ENCODE results near the gene SLC36A3. TPM values are rescaled to one million over a fixed set of nuclear protein-coding genes. Genes with fewer than 3 reads are reported as not detected.

Gene SLC36A3
- total and polyA plus RNA-seq, 4 experiments from 2014 or later: not detected

GRCh38 chr5:151250346-151251000, 53.1 kb downstream of the SLC36A3 start:
- Mint-ChIP-seq H3K27me3 (no peaks in the 10 kb centered on the region), H3K9me3 (peaks cover 0 to 2% (median 0%) of the 10 kb centered on the region in 8 donors), H3K4me1 (peaks cover 17 to 52% (median 33%) of the 10 kb centered on the region in 4 donors), H3K27ac (peak overlapping the region; percentile 66 to 96 (median 87)), H3K36me3 (no peaks in the 10 kb centered on the region), H3K4me3 (peak overlapping the region in 7 of 8 donors; percentile 75 to 96 (median 89))
- intact Hi-C loops (cut with micrococcal nuclease): loop anchor here (5.0 kb wide), 2 partner anchors 168 to 507 kb away; partner anchors contain the start of genes ATOX1 and TNIP1
- ChIA-PET POLR2A (ENCODE audit: partially characterized antibody) (interaction anchor here (0.7 to 4.6 kb wide), 6 partner anchors 13 to 593 kb away, joined by 3 to 67 read pairs (median 3); partner anchors contain the start of gene CCDC69), CTCF (ENCODE audit: partially characterized antibody) (interaction anchor here (2.1 to 5.7 kb wide), 2 partner anchors 9 to 12 kb away, joined by 12 to 43 read pairs; no protein-coding TSS in a partner anchor)
- Histone ChIP-seq H3K4me1 (ENCODE audit: insufficient read depth, low read length) (peaks cover 37% of the 10 kb centered on the region), H3K4me3 (ENCODE audit: low read length in 2 of 2) (peak overlapping the region in 1 of 2 donors; percentile 14), H3K36me3 (ENCODE audit: insufficient read depth, low read length) (no peaks in the 10 kb centered on the region), H3K27me3 (ENCODE audit: insufficient read depth, low read length) (no peaks in the 10 kb centered on the region), H3K27ac (ENCODE audit: low read depth, low read length) (peak overlapping the region; percentile 66), H3K9me3 (ENCODE audit: control insufficient read depth in 1 of 2, low read length in 2 of 2) (no peaks in the 10 kb centered on the region)
- DNase-seq: no peak

GRCh38 chr5:151249281-151249680, 54.3 kb downstream of the SLC36A3 start:
- Histone ChIP-seq H3K9me3 (ENCODE audit: control insufficient read depth in 1 of 2, low read length in 2 of 2) (no peaks in the 10 kb centered on the region), H3K36me3 (ENCODE audit: insufficient read depth, low read length) (no peaks in the 10 kb centered on the region), H3K4me3 (ENCODE audit: low read length in 2 of 2) (no peak overlapping the region), H3K27ac (ENCODE audit: low read depth, low read length) (no peak overlapping the region), H3K27me3 (ENCODE audit: insufficient read depth, low read length) (no peaks in the 10 kb centered on the region), H3K4me1 (ENCODE audit: insufficient read depth, low read length) (peaks cover 36% of the 10 kb centered on the region)
- intact Hi-C loops (cut with micrococcal nuclease): no loop called here
- ChIA-PET CTCF (ENCODE audit: partially characterized antibody) (interaction anchor here (1.0 to 5.7 kb wide), 3 partner anchors 11 to 123 kb away, joined by 4 to 43 read pairs (median 6); no protein-coding TSS in a partner anchor), POLR2A (ENCODE audit: partially characterized antibody) (interaction anchor here (1.6 kb wide), 1 partner anchor 25 kb away, joined by 6 read pairs; the partner anchor contains the start of gene CCDC69)
- Mint-ChIP-seq H3K27me3 (no peaks in the 10 kb centered on the region), H3K27ac (peak overlapping the region in 1 of 7 donors; percentile 22), H3K4me3 (peak overlapping the region in 1 of 8 donors; percentile 12), H3K36me3 (no peaks in the 10 kb centered on the region), H3K9me3 (peaks cover 0 to 2% (median 0%) of the 10 kb centered on the region in 8 donors), H3K4me1 (peaks cover 20 to 49% (median 33%) of the 10 kb centered on the region in 4 donors)
- DNase-seq: no peak

DNA sequence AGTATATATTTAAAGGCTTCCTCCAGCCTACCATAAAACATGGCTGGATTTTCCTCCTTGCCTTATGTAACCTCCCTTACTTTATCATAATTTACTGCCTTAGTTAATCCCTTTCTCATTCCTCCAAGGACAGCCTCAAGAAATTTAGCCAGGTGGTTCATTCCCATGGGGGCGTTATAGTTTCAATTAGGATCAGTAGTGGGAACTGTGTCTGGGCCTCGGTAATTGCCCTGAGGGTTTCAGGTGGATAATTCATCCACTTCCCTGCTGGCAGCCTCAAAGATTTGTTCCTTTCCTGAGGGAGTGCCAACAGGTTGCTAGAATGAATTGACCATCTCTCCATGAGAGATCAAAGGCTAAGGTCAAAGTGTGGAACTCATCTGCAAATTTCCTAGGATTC, 54.9 kb downstream of the SLC36A3 start:
- Mint-ChIP-seq H3K4me1 (peaks cover 23 to 49% (median 34%) of the 10 kb centered on the region in 4 donors), H3K4me3 (no peak overlapping the region), H3K27ac (peak overlapping the region in 3 of 7 donors; percentile 22 to 58 (median 29)), H3K36me3 (no peaks in the 10 kb centered on the region), H3K27me3 (no peaks in the 10 kb centered on the region), H3K9me3 (peaks cover 0 to 2% (median 0%) of the 10 kb centered on the region in 8 donors)
- CTCF ChIA-PET (ENCODE audit: partially characterized antibody): interaction anchor here (1.0 to 5.7 kb wide), 3 partner anchors 10 to 123 kb away, joined by 4 to 43 read pairs (median 6); no protein-coding TSS in a partner anchor
- no peaks in the 10 kb centered on the region for H3K36me3 ChIP-seq (ENCODE audit: insufficient read depth, low read length)
- no peak overlapping the region for H3K4me3 ChIP-seq (ENCODE audit: low read length in 2 of 2)
- POLR2A ChIA-PET (ENCODE audit: partially characterized antibody): no interaction called here
- H3K9me3 ChIP-seq (ENCODE audit: control insufficient read depth in 1 of 2, low read length in 2 of 2): no peaks in the 10 kb centered on the region
- peaks cover 36% of the 10 kb centered on the region for H3K4me1 ChIP-seq (ENCODE audit: insufficient read depth, low read length)
- DNase-seq: no peak
- intact Hi-C loops (cut with micrococcal nuclease): no loop called here
- no peak overlapping the region for H3K27ac ChIP-seq (ENCODE audit: low read depth, low read length)
- H3K27me3 ChIP-seq (ENCODE audit: insufficient read depth, low read length): no peaks in the 10 kb centered on the region

DNA sequence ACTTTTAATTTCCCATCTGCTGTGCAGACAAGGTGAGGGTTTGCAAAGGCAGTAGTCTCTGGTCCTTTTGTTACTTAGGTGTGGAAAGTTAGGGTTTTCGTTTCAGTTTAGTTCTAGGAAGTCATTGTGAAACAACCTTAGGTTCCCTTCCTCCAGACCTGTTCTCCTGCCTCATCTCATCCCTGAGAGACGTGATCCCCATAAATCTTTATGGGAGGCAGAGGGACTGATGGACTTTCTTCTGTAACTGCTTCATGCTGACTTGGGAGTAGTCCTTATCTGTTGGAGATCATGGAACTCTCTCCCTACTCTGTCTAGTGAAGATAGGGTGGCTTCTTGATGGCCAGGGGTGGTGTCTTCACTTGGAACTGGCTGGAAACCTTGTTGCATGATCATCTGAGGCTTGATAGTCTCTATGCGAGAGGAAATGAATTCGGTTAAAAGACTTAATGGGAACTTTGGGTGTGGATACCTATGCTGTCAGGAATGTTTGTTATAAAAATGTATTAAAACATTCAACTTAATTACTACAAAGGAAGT, 57.8 kb downstream of the SLC36A3 start:
- H3K9me3 ChIP-seq (ENCODE audit: control insufficient read depth in 1 of 2, low read length in 2 of 2): no peaks in the 10 kb centered on the region
- H3K36me3 Mint-ChIP-seq: no peaks in the 10 kb centered on the region
- H3K4me3 Mint-ChIP-seq: no peak overlapping the region
- H3K27me3 Mint-ChIP-seq: no peaks in the 10 kb centered on the region
- ChIA-PET POLR2A (ENCODE audit: partially characterized antibody) (no interaction called here), CTCF (ENCODE audit: partially characterized antibody) (no interaction called here)
- intact Hi-C loops (cut with micrococcal nuclease): no loop called here
- no peak overlapping the region for H3K27ac ChIP-seq (ENCODE audit: low read depth, low read length)
- H3K27ac Mint-ChIP-seq: no peak overlapping the region
- peaks cover 0 to 2% (median 0%) of the 10 kb centered on the region in 8 donors for H3K9me3 Mint-ChIP-seq
- no peak overlapping the region for H3K4me3 ChIP-seq (ENCODE audit: low read length in 2 of 2)
- DNase-seq: no peak
- peaks cover 13 to 27% (median 18%) of the 10 kb centered on the region in 4 donors for H3K4me1 Mint-ChIP-seq
- H3K4me1 ChIP-seq (ENCODE audit: insufficient read depth, low read length): peaks cover 21% of the 10 kb centered on the region
- no peaks in the 10 kb centered on the region for H3K27me3 ChIP-seq (ENCODE audit: insufficient read depth, low read length)
- H3K36me3 ChIP-seq (ENCODE audit: insufficient read depth, low read length): no peaks in the 10 kb centered on the region

DNA sequence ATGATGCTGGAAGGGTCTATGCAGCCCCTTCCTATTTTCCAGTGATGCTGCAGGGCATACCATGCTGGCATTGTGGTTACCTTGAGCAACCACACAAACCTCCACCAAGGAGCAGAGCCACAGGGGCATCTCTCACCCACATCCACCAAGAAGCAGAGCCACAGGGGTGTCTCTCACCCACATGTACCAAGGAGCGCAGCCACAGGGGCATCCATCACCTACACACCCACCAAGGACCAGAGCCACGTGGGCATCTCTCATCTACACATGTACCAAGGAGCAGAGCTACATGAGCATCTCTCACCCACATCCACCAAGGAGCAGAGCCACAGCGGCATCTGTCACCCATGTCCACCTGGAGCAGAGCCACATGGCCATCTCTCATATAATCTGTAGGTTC, 59.4 kb downstream of the SLC36A3 start:
- H3K4me3 ChIP-seq (ENCODE audit: low read length in 2 of 2): no peak overlapping the region
- Mint-ChIP-seq H3K4me1 (peaks cover 12 to 19% (median 15%) of the 10 kb centered on the region in 4 donors), H3K27me3 (no peaks in the 10 kb centered on the region), H3K36me3 (no peaks in the 10 kb centered on the region), H3K4me3 (peak overlapping the region in 1 of 8 donors; percentile 10), H3K9me3 (no peaks in the 10 kb centered on the region), H3K27ac (peak overlapping the region in 2 of 7 donors; percentile 41 to 70)
- no peaks in the 10 kb centered on the region for H3K27me3 ChIP-seq (ENCODE audit: insufficient read depth, low read length)
- intact Hi-C loops (cut with micrococcal nuclease): no loop called here
- H3K27ac ChIP-seq (ENCODE audit: low read depth, low read length): no peak overlapping the region
- no peaks in the 10 kb centered on the region for H3K36me3 ChIP-seq (ENCODE audit: insufficient read depth, low read length)
- peaks cover 18% of the 10 kb centered on the region for H3K4me1 ChIP-seq (ENCODE audit: insufficient read depth, low read length)
- H3K9me3 ChIP-seq (ENCODE audit: control insufficient read depth in 1 of 2, low read length in 2 of 2): no peaks in the 10 kb centered on the region
- ChIA-PET CTCF (ENCODE audit: partially characterized antibody) (no interaction called here), POLR2A (ENCODE audit: partially characterized antibody) (no interaction called here)
- DNase-seq: no peak

- Mint-ChIP-seq H3K27ac (peak overlapping the region in 1 of 7 donors; percentile 74), H3K4me3 (peak overlapping the region in 1 of 8 donors; percentile 12), H3K27me3 (no peaks in the 10 kb centered on the region), H3K36me3 (no peaks in the 10 kb centered on the region), H3K4me1 (peaks cover 12 to 19% (median 17%) of the 10 kb centered on the region in 4 donors), H3K9me3 (no peaks in the 10 kb centered on the region)
- Histone ChIP-seq H3K36me3 (ENCODE audit: insufficient read depth, low read length) (no peaks in the 10 kb centered on the region), H3K9me3 (ENCODE audit: control insufficient read depth in 1 of 2, low read length in 2 of 2) (no peaks in the 10 kb centered on the region), H3K4me1 (ENCODE audit: insufficient read depth, low read length) (peaks cover 21% of the 10 kb centered on the region), H3K27me3 (ENCODE audit: insufficient read depth, low read length) (no peaks in the 10 kb centered on the region), H3K27ac (ENCODE audit: low read depth, low read length) (no peak overlapping the region), H3K4me3 (ENCODE audit: low read length in 2 of 2) (no peak overlapping the region)
- CTCF ChIA-PET (ENCODE audit: partially characterized antibody): interaction anchor here (1.4 to 7.6 kb wide), 3 partner anchors 9 to 116 kb away, joined by 4 to 159 read pairs (median 103); no protein-coding TSS in a partner anchor
- intact Hi-C loops (cut with micrococcal nuclease): no loop called here
- DNase-seq: no peak
- POLR2A ChIA-PET (ENCODE audit: partially characterized antibody): interaction anchor here (1.8 kb wide), 1 partner anchor 20 kb away, joined by 8 read pairs; the partner anchor contains the start of gene CCDC69
Measured at GRCh38 chr5:151243564-151243963, 60.0 kb downstream of the SLC36A3 start.

GRCh38 chr5:151243127-151243526, 60.4 kb downstream of the SLC36A3 start:
- no peaks in the 10 kb centered on the region for H3K9me3 ChIP-seq (ENCODE audit: control insufficient read depth in 1 of 2, low read length in 2 of 2)
- Mint-ChIP-seq H3K4me3 (no peak overlapping the region), H3K36me3 (no peaks in the 10 kb centered on the region), H3K27me3 (no peaks in the 10 kb centered on the region), H3K27ac (peak overlapping the region in 1 of 7 donors; percentile 42), H3K9me3 (no peaks in the 10 kb centered on the region), H3K4me1 (peaks cover 12 to 19% (median 17%) of the 10 kb centered on the region in 4 donors)
- no peaks in the 10 kb centered on the region for H3K36me3 ChIP-seq (ENCODE audit: insufficient read depth, low read length)
- ChIA-PET POLR2A (ENCODE audit: partially characterized antibody) (interaction anchor here (1.8 to 4.3 kb wide), 2 partner anchors 9 to 19 kb away, joined by 8 to 16 read pairs; partner anchors contain the start of genes CCDC69 and GM2A), CTCF (ENCODE audit: partially characterized antibody) (interaction anchor here (0.8 to 7.6 kb wide), 5 partner anchors 9 to 128 kb away, joined by 4 to 159 read pairs (median 103); partner anchors contain the start of gene CCDC69)
- no peak for DNase-seq
- H3K4me3 ChIP-seq (ENCODE audit: low read length in 2 of 2): no peak overlapping the region
- no peaks in the 10 kb centered on the region for H3K27me3 ChIP-seq (ENCODE audit: insufficient read depth, low read length)
- peaks cover 21% of the 10 kb centered on the region for H3K4me1 ChIP-seq (ENCODE audit: insufficient read depth, low read length)
- intact Hi-C loops (cut with micrococcal nuclease): no loop called here
- H3K27ac ChIP-seq (ENCODE audit: low read depth, low read length): no peak overlapping the region
